Right atrium auricular region (tissue), 2 donors: Measurements from ENCODE around the gene NFS1. TPM values are rescaled to one million over a fixed set of nuclear protein-coding genes. Genes with fewer than 3 reads are reported as not detected.
"Not testable (repeated sequence)": the region's sequence is repeated elsewhere in the genome, so short reads cannot be mapped to it uniquely, and the experiment has no call there.

ENCODE experiments used
- DNase-seq: peaks from one replicate; pipeline ENCODE4 v3.0.0-alpha.2; 2019; ENCODE audit warnings: low spot score
- H3K27ac ChIP-seq, 2 donors: fragments of 200-600 bp; sonication (generic); 1 replicate in 1 of 2; 2 replicates in 1 of 2; pipeline ENCODE4 v1.5.1; 2016 to 2019
- H3K27me3 ChIP-seq, 2 donors: fragments of 200-600 bp; sonication (generic); one replicate each; pipeline versions ENCODE4 v1.5.1 to v1.6.0; 2017 to 2019
- H3K36me3 ChIP-seq: fragments of 200-600 bp; sonication (generic); one replicate; pipeline ENCODE4 v1.5.1; 2016
- H3K4me1 ChIP-seq, 2 donors: fragments of 200-600 bp; sonication (generic); one replicate each; pipeline versions ENCODE4 v1.5.1 to v1.6.0; 2017 to 2019
- H3K4me3 ChIP-seq, 2 donors: fragments of 200-600 bp; sonication (generic); 1 replicate in 1 of 2; 2 replicates in 1 of 2; pipeline ENCODE4 v1.5.1; 2017 to 2019; ENCODE audit warnings: mild to moderate bottlenecking in 1 of 2, moderate library complexity in 1 of 2
- H3K9me3 ChIP-seq, 2 donors: fragments of 200-600 bp; sonication (generic); one replicate each; pipeline ENCODE4 v1.5.1; 2019
- total RNA-seq, 2 donors: library from RNA; depleted of rRNA; stranded (reverse); fragments of >200 nt; gene quantifications; one replicate each; pipeline ENCODE4 v1.1.0, GENCODE V29; 2016
- TF ChIP-seq, protein P1 (sequence below), 2 donors: fragments of 200-600 bp; sonication (generic); IDR thresholded peaks; one replicate each; pipeline ENCODE4 v1.5.1; 2019; ENCODE audit warnings: antibody characterized with exemption in 2 of 2

Gene NFS1
- total RNA-seq, 2 donors from 2014 or later = 24.6 to 38.7 TPM

DNA sequence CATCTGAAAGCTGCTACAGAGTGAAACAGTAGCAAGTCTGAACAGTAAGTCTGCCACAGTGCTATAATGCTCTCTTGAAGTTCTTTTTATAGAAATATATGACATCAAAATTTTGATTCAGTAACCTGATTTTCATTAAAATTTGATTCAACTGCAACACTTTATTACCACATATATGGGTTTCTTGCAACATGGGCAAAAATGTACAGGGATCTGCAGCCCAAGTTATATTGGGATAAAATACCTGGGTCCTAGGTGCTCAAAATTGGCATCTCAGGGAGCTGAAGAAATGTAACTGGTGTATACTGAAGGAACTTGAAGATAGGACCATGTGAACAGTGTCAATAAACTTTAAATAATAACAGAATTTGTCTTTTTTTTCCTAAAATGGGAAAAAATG lies 10.9 kb upstream of the NFS1 start:
- Histone ChIP-seq H3K4me3 (no peak overlapping the region), H3K27me3 (no peaks in the 10 kb centered on the region), H3K27ac (no peak overlapping the region), H3K9me3 (no peaks in the 10 kb centered on the region), H3K36me3 (peaks cover 97% of the 10 kb centered on the region), H3K4me1 (peaks cover 0 to 30% of the 10 kb centered on the region in 2 donors)
- no peak for DNase-seq
- TF ChIP-seq, protein P1, sequence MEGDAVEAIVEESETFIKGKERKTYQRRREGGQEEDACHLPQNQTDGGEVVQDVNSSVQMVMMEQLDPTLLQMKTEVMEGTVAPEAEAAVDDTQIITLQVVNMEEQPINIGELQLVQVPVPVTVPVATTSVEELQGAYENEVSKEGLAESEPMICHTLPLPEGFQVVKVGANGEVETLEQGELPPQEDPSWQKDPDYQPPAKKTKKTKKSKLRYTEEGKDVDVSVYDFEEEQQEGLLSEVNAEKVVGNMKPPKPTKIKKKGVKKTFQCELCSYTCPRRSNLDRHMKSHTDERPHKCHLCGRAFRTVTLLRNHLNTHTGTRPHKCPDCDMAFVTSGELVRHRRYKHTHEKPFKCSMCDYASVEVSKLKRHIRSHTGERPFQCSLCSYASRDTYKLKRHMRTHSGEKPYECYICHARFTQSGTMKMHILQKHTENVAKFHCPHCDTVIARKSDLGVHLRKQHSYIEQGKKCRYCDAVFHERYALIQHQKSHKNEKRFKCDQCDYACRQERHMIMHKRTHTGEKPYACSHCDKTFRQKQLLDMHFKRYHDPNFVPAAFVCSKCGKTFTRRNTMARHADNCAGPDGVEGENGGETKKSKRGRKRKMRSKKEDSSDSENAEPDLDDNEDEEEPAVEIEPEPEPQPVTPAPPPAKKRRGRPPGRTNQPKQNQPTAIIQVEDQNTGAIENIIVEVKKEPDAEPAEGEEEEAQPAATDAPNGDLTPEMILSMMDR (IDR thresholded peaks at IDR 0.05) = no peak

DNA sequence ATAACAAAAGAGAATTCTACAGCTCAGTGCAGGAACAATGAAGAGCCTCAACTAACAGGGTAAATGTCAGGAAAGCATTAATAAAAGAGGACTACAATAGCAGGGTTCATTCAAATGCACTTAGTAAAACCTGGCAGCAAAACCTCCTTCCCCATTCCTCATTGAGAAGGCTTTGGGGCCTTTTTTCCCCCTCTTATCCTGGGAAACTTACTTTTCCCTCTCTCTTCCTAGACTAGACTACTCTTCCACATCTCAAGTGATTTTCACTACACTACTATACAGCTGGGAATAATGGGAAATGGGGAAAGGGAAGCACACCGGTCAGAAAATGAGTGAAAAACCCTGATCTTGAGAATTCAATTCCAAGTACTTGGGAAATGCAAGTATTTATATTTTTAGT lies 10.1 kb upstream of the NFS1 start:
- Histone ChIP-seq H3K9me3 (no peaks in the 10 kb centered on the region), H3K36me3 (peaks cover 97% of the 10 kb centered on the region), H3K4me3 (no peak overlapping the region), H3K27ac (no peak overlapping the region), H3K4me1 (peaks cover 0 to 32% of the 10 kb centered on the region in 2 donors), H3K27me3 (no peaks in the 10 kb centered on the region)
- TF ChIP-seq, protein P1 (IDR thresholded peaks at IDR 0.05) = no peak
- no peak for DNase-seq

DNA sequence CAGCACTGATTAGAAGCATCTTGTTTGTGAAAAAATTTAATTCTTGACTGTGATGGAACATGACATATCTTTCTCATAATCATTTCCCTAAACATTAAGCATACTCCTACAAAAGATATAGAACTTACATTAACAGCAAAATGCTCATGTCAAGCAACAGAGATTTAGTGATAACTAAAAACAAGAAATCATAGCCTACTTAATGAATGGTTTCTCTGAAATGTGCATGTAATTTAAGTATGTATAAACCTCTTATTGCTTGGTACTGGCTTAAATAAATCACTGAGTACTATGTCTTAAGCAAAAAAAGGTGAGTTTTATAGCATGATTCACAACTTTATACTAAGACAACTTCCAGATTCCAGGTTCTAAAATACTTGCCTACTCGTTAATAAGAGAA lies 9.3 kb upstream of the NFS1 start:
- Histone ChIP-seq H3K4me1 (peaks cover 0 to 35% of the 10 kb centered on the region in 2 donors), H3K27me3 (no peaks in the 10 kb centered on the region), H3K4me3 (no peak overlapping the region), H3K27ac (no peak overlapping the region), H3K9me3 (no peaks in the 10 kb centered on the region), H3K36me3 (peaks cover 97% of the 10 kb centered on the region)
- TF ChIP-seq, protein P1 (IDR thresholded peaks at IDR 0.05) = no peak
- no peak for DNase-seq

- H3K9me3 ChIP-seq, H3K27ac ChIP-seq, H3K4me3 ChIP-seq, H3K27me3 ChIP-seq: not testable (repeated sequence)
- Histone ChIP-seq H3K4me1 (peaks cover 0 to 33% of the 10 kb centered on the region in 2 donors), H3K36me3 (peaks cover 97% of the 10 kb centered on the region)
- DNase-seq = peak; percentile 36
Observed at GRCh38 chr20:35706591-35707529, 7.7 kb upstream of the NFS1 start.

GRCh38 chr20:35705894-35706293 lies 6.7 kb upstream of the NFS1 start:
- H3K4me3 ChIP-seq, H3K9me3 ChIP-seq, H3K27me3 ChIP-seq, H3K27ac ChIP-seq: not testable (repeated sequence)
- Histone ChIP-seq H3K36me3 (peaks cover 88% of the 10 kb centered on the region), H3K4me1 (peaks cover 0 to 24% of the 10 kb centered on the region in 2 donors)
- DNase-seq = peak; percentile 49

DNA sequence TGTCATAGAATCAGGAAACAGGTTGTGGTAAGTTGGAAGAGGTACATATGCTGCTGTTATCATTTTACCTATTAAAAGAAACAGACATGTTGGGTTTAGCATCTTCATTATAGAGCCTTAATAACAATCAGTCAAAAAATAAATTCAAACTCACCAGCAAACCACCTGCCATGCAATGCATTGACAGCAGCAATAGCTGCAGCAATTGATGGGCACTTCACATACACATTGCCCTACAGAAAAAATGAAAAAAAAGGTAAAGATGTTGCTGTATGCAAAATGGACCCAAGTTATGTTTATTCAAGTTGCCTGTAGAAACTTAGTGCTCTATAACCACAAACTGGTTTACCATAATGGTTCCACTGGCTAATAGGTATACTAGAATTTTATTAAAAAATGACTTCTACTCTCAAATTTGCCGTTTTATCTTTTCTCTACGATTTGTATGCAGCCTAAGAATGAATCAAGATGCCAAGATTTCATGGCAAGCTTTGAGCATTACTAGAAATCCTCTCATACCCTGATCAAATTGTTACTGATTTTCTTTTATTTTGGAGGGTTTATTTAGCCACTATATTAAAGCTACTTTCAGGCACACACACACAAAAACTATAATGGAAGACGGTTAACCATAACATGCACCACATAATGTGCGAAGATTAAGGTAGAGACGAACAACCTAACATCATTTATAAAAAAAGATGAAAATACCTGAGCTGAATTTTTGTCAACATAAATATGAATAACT lies 5.5 kb upstream of the NFS1 start:
- no peak overlapping the region for H3K4me3 ChIP-seq
- no peaks in the 10 kb centered on the region for H3K9me3 ChIP-seq
- peaks cover 0 to 27% of the 10 kb centered on the region in 2 donors for H3K4me1 ChIP-seq
- TF ChIP-seq, protein P1 (IDR thresholded peaks at IDR 0.05) = no peak
- DNase-seq = no peak
- no peak overlapping the region for H3K27ac ChIP-seq
- H3K27me3 ChIP-seq = no peaks in the 10 kb centered on the region
- H3K36me3 ChIP-seq = peaks cover 76% of the 10 kb centered on the region
